HCT116 (cell line): ENCODE measurements around the gene MAP4. TPM values are rescaled to one million over a fixed set of nuclear protein-coding genes. Genes with fewer than 3 reads are reported as not detected.

Experiments
- ATAC-seq: fragments of 200-7000 bp; cut with Tn5 transposase; 2 replicates; pipeline ENCODE4 v1.9.1; 2020; ENCODE audit warnings: mild to moderate bottlenecking, moderate library complexity
- BruUV-seq: library from RNA; stranded (reverse); fragments of 400-500 nt; replicated peaks from 2 replicates; lab custom pipeline; 2021; lab: Mats Ljungman, UMichigan
- CTCF ChIA-PET: fragments of 300-600 bp; sonication (Branson Sonifier 250); formaldehyde crosslinking; loops from one replicate; lab custom pipeline; 2021; ENCODE audit warnings: antibody characterized with exemption; lab: Charles Lee
- POLR2A ChIA-PET: fragments of 300-600, 350-600 bp; sonication (Branson Sonifier 250); formaldehyde crosslinking; loops from one replicate; lab custom pipeline; 2021; ENCODE audit warnings: antibody characterized with exemption; lab: Charles Lee
- RAD21 ChIA-PET, 2 experiments: fragments of 300-600 bp; sonication (Branson Sonifier 250); formaldehyde crosslinking; loops; one replicate each; lab custom pipeline; 2023; ENCODE audit warnings: low total read pairs in 2 of 2; ENCODE audit not compliant: uncharacterized antibody in 2 of 2, unreplicated experiment in 2 of 2, low non-redundant PET in 1 of 2; lab: Charles Lee
- DNase-seq: peaks from one replicate; pipeline ENCODE4 v3.0.0-alpha.2; 2010; ENCODE audit warnings: low read depth, low spot score
- H2AFZ ChIP-seq: fragments of 200-600 bp; shearing (Covaris generic), sonication (generic); 2 replicates; pipeline ENCODE4 v1.6.1; 2017; ENCODE audit warnings: low read depth, mixed run types, mixed read lengths, antibody characterized with exemption, low read length; ENCODE audit not compliant: poor library complexity, severe bottlenecking
- H3K27ac ChIP-seq: 2 replicates; pipeline ENCODE4 v1.5.1; 2012; ENCODE audit warnings: low read depth, low read length
- H3K27me3 ChIP-seq: fragments of 200-600 bp; sonication (generic); 2 replicates; pipeline ENCODE4 v1.6.1; 2016; ENCODE audit warnings: mixed run types, low read length, mixed read lengths; ENCODE audit not compliant: insufficient read depth
- H3K36me3 ChIP-seq, 2 experiments: fragments of 200-500 bp in 1 of 2; fragments of 200-600 bp in 1 of 2; sonication (Bioruptor generic) in 1 of 2; sonication (generic) in 1 of 2; 2 replicates each; pipeline versions ENCODE4 v1.5.1 to v1.6.1; 2014 to 2016; ENCODE audit warnings: low read length in 2 of 2, inconsistent platforms in 1 of 2, mixed read lengths in 1 of 2, mixed run types in 1 of 2; ENCODE audit not compliant: insufficient read depth in 2 of 2, control insufficient read depth in 1 of 2
- H3K4me1 ChIP-seq, 2 experiments: fragments of 200-600 bp in 1 of 2; sonication (generic) in 1 of 2; 2 replicates each; pipeline versions ENCODE4 v1.5.1 to v1.6.1; 2012 to 2017; ENCODE audit warnings: low read length in 2 of 2, inconsistent platforms in 1 of 2, mild to moderate bottlenecking in 1 of 2, mixed read lengths in 1 of 2, mixed run types in 1 of 2, moderate library complexity in 1 of 2; ENCODE audit not compliant: insufficient read depth in 2 of 2, control insufficient read depth in 1 of 2
- H3K4me2 ChIP-seq: fragments of 200-600 bp; sonication (generic); 2 replicates; pipeline ENCODE4 v1.6.1; 2017; ENCODE audit warnings: mixed run types, low read length, mixed read lengths
- H3K4me3 ChIP-seq, 2 experiments: fragments of 200-600 bp in 1 of 2; sonication (generic) in 1 of 2; replicated peaks in 1 of 2; 2 replicates each; pipeline ENCODE4 v1.5.1; 2011 to 2016; ENCODE audit warnings: low read length in 2 of 2, control low read depth in 1 of 2, low read depth in 1 of 2, mild to moderate bottlenecking in 1 of 2, mixed read lengths in 1 of 2, mixed run types in 1 of 2
- H3K79me2 ChIP-seq: fragments of 200-600 bp; sonication (generic); 2 replicates; pipeline ENCODE4 v1.6.1; 2017; ENCODE audit warnings: mild to moderate bottlenecking, mixed run types, low read length, moderate library complexity, mixed read lengths; ENCODE audit not compliant: insufficient read depth
- H3K9ac ChIP-seq: fragments of 200-600 bp; sonication (generic); 2 replicates; pipeline ENCODE4 v1.6.1; 2016; ENCODE audit warnings: low read length, mixed read lengths
- H3K9me2 ChIP-seq: fragments of 200-600 bp; sonication (generic), shearing (Covaris generic); 2 replicates; pipeline ENCODE4 v1.6.1; 2017; ENCODE audit warnings: mixed run types, mild to moderate bottlenecking, moderate library complexity; ENCODE audit not compliant: insufficient read depth
- H3K9me3 ChIP-seq, 2 experiments: fragments of 200-500 bp in 1 of 2; fragments of 200-600 bp in 1 of 2; sonication (Bioruptor generic) in 1 of 2; sonication (generic) in 1 of 2; 2 replicates each; pipeline ENCODE4 v1.6.1; 2014 to 2017; ENCODE audit warnings: low read length in 2 of 2, mixed read lengths in 2 of 2, inconsistent platforms in 1 of 2, low read depth in 1 of 2, mild to moderate bottlenecking in 1 of 2, mixed run types in 1 of 2, moderate library complexity in 1 of 2; ENCODE audit not compliant: control insufficient read depth in 1 of 2, insufficient read depth in 1 of 2
- H4K20me1 ChIP-seq: fragments of 200-600 bp; sonication (generic), shearing (Covaris generic); 2 replicates; pipeline ENCODE4 v1.6.1; 2017; ENCODE audit warnings: mixed run types, mild to moderate bottlenecking, moderate library complexity; ENCODE audit not compliant: insufficient read depth
- EZH2 ChIP-seq: fragments of 200-600 bp; sonication (generic); IDR thresholded peaks from 2 replicates; pipeline ENCODE4 v1.6.1; 2017; ENCODE audit warnings: antibody characterized with exemption, mixed run types
- EZH2phosphoT487 ChIP-seq: fragments of 200-600 bp; IDR thresholded peaks from 2 replicates; pipeline ENCODE4 v1.6.1; 2018; ENCODE audit warnings: antibody characterized with exemption, borderline replicate concordance
- FOSL1 ChIP-seq: IDR thresholded peaks from 2 replicates; pipeline ENCODE4 v1.6.1; 2012; ENCODE audit warnings: low read depth
- RAD21 ChIP-seq: IDR thresholded peaks from 2 replicates; pipeline ENCODE4 v1.6.1; 2012; ENCODE audit warnings: low read depth, mild to moderate bottlenecking
- SIN3A ChIP-seq: IDR thresholded peaks from 2 replicates; pipeline ENCODE4 v1.6.1; 2012; ENCODE audit warnings: low read depth
- SRF ChIP-seq: IDR thresholded peaks from 2 replicates; pipeline ENCODE4 v1.6.1; 2012; ENCODE audit warnings: low read depth
- TCF7L2 ChIP-seq: IDR thresholded peaks from 2 replicates; pipeline ENCODE4 v1.7.0; 2011; ENCODE audit warnings: borderline replicate concordance, inconsistent platforms; ENCODE audit not compliant: insufficient read depth, insufficient read length; ENCODE audit errors: extremely low read depth
- intact Hi-C: fragments of 100-400 bp; cut with micrococcal nuclease; formaldehyde crosslinking; loops from 2 replicates; pipeline ENCODE4 v1.10.0; 2022
- total RNA-seq: library from RNA; stranded (reverse); gene quantifications from one replicate; pipeline ENCODE4 v1.2.1, GENCODE V29; 2021; ENCODE audit not compliant: unreplicated experiment
- TF ChIP-seq, protein P1 (sequence below): IDR thresholded peaks from 2 replicates; pipeline ENCODE4 v1.6.1; 2012

Gene MAP4
- total RNA-seq, 1 experiment from 2014 or later: 200 TPM

DNA sequence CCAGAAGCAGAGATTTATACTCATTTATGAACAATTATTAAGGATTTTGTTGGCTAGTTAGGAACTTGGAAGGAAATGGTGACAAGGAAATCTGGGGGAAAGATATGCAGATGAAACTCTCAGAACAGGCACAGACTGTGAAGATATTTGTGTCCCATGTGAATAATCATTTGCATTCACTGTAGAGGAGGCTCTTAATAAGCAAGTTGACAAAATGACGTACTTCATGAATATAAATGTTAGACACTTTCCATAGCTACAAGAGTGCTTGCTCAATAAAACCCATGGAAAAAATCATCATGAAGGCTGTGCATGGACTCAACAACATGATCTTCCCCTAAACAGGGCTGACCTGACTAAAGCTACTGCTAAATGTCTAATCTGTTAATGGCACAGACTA lies 59.7 kb downstream of the MAP4 start:
- Histone ChIP-seq H3K9me3 (no peaks in the 10 kb centered on the region), H3K9ac (no peak overlapping the region), H3K4me1 (no peaks in the 10 kb centered on the region; a peak in 1 of 4 replicates), H3K27me3 (no peaks in the 10 kb centered on the region), H3K4me2 (no peak overlapping the region), H3K9me2 (no peaks in the 10 kb centered on the region), H2AFZ (no peak overlapping the region), H3K36me3 (no peaks in the 10 kb centered on the region), H3K27ac (no peak overlapping the region), H4K20me1 (no peaks in the 10 kb centered on the region), H3K4me3 (no peak overlapping the region), H3K79me2 (peaks cover 23% of the 10 kb centered on the region; the same call in 1 of the 2 replicates)
- no peak for TF ChIP-seq SIN3A
- no peak for TF ChIP-seq EZH2phosphoT487
- no peak for TF ChIP-seq SRF
- no peak for TF ChIP-seq EZH2
- no peak for TF ChIP-seq FOSL1
- no peak for ATAC-seq
- intact Hi-C loops: no loop called here
- ChIA-PET RAD21 (no interaction called here), POLR2A (no interaction called here), CTCF (interaction anchor here (1.2 kb wide), 1 partner anchor 195 kb away, joined by 3 read pairs; no protein-coding TSS in a partner anchor)
- BruUV-seq: no TSS peak
- DNase-seq: no peak

DNA sequence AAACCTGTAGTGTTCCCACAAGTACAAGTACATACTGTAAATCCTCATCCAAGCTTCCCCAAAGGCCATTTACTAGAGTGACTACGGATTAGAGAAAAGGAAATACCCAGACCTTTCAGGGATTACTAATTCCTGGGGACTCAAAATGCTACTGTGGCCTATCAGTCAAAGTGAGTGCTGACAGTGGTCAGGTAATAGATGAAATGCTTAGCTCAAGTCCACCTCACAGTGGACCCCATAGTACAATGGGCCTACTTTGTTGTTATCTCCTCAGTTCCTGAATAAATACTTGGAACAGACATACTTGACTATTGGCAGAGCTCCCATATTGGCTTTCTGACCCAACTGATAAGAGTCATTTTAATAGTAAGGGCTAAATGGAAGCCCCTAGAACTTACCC lies 61.6 kb downstream of the MAP4 start:
- Histone ChIP-seq H3K27me3 (no peaks in the 10 kb centered on the region), H4K20me1 (no peaks in the 10 kb centered on the region), H3K9me2 (no peaks in the 10 kb centered on the region), H2AFZ (no peak overlapping the region), H3K9ac (no peak overlapping the region), H3K4me3 (no peak overlapping the region), H3K4me2 (no peak overlapping the region), H3K4me1 (no peaks in the 10 kb centered on the region), H3K36me3 (no peaks in the 10 kb centered on the region), H3K27ac (no peak overlapping the region), H3K79me2 (peaks cover 17% of the 10 kb centered on the region; the same call in 1 of the 2 replicates), H3K9me3 (no peaks in the 10 kb centered on the region)
- ATAC-seq (no peak), DNase-seq (no peak)
- POLR2A ChIA-PET: no interaction called here
- CTCF ChIA-PET: no interaction called here
- RAD21 ChIA-PET: no interaction called here
- BruUV-seq: no TSS peak
- TF ChIP-seq TCF7L2 (no peak), RAD21 (no peak), SIN3A (no peak)
- TF ChIP-seq, protein P1, sequence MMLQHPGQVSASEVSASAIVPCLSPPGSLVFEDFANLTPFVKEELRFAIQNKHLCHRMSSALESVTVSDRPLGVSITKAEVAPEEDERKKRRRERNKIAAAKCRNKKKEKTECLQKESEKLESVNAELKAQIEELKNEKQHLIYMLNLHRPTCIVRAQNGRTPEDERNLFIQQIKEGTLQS: no peak
- intact Hi-C loops: no loop called here
